HG03575 (cell line): ENCODE measurements around the gene PAWR.

ENCODE experiments used
- ATAC-seq: cut with Tn5 transposase; IDR thresholded peaks from one replicate; pipeline ENCODE4 v1.9.1; 2021; ENCODE audit not compliant: unreplicated experiment, insufficient number of reproducible peaks, low FRiP score; ENCODE audit errors: extremely low read depth

Gene PAWR

DNA sequence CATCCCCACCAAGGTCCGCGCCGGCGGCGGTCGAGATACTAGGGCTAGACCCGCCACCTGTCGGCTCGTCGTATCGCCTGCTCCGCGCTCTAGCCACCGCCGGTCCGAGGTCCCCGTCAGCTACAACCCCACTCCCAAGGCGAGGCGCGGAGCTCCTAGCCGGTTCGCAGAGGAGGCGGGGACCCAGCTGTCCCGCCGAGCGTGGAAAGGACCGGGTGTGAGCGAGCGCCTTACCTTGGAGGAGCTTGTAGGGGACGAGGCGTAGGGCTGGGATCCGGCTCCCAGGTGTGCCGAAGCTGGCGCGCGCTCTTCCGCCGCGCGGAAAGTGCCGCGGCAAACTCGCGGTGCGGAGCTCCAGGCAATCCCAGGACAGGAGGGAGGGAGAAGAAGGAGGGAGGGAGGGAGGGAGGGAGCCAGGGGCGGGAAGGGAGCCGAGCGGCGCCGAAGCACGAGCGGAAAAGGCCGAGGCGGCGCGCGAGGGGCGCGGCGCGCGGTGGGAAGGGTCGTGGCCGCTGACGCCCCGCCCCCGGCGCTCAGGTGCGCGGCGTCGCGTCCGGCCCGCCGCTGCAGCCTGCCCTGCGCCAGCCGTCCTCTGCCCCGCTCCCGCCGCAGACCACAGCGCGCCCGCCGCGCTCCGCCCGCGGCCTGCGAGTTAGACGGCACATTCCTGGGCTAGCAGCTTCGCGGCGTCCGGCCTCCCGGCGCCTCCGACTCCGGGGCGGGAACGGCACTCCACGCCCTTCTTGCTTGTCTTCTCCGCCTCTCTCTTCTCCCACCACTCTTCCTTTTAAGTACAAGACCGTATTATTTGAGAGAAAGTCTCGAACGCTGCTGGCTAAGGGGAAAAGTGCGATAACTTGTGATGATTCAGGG lies at the start of gene PAWR:
Gene PAWR, minus strand, starts transcription at position 327 of the 873 bp plus-strand sequence. CDS start 720 bp downstream, outside the sequence.
- ATAC-seq = no peak

GRCh38 chr12:79737875-79738718 lies 47.3 kb upstream of the PAWR start:
- ATAC-seq = peak; percentile 75

GRCh38 chr12:79732638-79733037 lies 41.9 kb upstream of the PAWR start:
- no peak for ATAC-seq

- ATAC-seq = no peak
These were observed 35.2 kb upstream of the PAWR start for GRCh38 chr12:79725987-79726386.

GRCh38 chr12:79717006-79717405 lies 26.2 kb upstream of the PAWR start:
- no peak for ATAC-seq

DNA sequence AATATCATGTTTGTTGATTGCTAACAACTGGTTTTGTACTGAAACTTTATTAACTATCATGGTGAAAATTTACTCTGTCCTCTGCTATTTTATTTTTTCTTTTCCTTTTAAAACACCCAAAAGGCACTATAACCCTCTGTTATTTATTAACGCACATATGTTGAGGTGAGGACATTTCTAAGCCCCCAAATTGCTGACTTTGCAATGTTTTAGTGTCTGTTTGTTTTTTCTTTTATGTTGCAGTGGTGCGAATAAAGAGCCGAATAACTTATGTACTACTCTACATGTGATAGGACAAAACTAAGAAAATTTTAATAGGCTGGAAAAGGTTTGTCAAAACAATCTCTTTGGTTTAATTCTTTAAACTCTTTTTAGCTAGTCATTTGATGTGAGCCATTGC lies 24.5 kb upstream of the PAWR start:
- ATAC-seq = no peak

GRCh38 chr12:79710707-79711483 lies 20.1 kb upstream of the PAWR start:
- no peak for ATAC-seq

GRCh38 chr12:79707830-79708229 lies 17.1 kb upstream of the PAWR start:
- ATAC-seq = no peak

GRCh38 chr12:79706676-79707075 lies 15.9 kb upstream of the PAWR start:
- ATAC-seq = no peak

DNA sequence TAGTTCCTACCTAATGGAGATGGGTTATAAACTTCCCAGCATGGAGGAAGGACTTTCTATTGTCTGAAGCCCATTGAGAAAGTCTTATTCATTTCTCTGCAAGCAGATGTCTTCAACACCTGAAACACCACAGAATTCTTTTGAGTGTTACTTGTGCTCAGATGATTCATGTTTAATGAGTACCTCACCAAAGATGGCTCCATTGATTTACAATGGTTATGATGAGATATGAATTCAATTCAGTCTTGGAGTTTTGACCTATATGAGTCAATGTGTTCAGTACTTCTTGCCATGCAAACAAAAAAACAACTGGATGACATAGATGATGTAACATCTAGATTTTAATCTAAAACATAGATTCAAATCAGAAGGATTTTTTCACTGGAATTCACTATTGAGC lies 15.4 kb upstream of the PAWR start:
- ATAC-seq = no peak

DNA sequence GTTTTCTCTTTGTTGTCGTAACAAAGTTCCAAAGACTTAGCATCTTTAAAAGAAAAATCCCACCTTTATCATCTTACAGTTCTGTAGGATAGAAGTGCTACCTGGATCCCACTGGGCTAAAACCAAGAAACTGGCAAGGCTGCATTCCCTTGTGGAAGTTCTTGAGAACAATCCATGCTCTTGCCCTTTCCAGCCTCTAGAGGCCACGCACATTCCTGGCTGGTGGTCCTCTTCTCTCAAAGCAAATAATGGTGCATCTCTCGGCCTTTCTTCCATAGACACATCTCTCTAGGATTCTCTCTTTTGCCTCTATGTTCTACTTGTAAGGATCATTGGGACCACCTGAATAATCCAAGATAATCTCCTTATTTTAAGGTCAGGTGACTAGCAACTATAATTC lies 8.2 kb upstream of the PAWR start:
- ATAC-seq = no peak

DNA sequence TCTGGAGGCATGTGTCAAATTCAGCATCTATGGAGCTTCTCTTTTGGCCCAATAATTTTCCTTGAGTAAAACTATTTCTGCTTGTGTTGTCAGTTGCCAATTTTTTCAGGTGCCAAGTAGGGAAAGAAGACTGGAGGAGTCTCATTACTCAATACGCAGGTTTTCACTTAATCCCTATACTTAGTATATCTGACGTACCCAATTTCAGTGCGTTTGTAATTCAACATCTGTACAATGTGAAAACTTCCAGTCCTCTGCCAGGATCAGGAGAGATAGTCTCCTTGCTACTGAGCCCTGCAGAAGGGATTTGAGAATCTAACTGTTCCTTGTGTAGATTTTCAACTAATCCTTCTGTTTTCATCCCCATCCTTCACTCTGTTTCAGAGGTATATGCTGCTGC lies 5.7 kb upstream of the PAWR start:
- no peak for ATAC-seq

- ATAC-seq = no peak
These were observed 2.3 kb upstream of the PAWR start for GRCh38 chr12:79692860-79693577.

- no peak for ATAC-seq
These were observed 916 bp upstream of the PAWR start for GRCh38 chr12:79691511-79692248.

GRCh38 chr12:79690142-79690637 lies 574 bp downstream of the PAWR start:
- no peak for ATAC-seq

DNA sequence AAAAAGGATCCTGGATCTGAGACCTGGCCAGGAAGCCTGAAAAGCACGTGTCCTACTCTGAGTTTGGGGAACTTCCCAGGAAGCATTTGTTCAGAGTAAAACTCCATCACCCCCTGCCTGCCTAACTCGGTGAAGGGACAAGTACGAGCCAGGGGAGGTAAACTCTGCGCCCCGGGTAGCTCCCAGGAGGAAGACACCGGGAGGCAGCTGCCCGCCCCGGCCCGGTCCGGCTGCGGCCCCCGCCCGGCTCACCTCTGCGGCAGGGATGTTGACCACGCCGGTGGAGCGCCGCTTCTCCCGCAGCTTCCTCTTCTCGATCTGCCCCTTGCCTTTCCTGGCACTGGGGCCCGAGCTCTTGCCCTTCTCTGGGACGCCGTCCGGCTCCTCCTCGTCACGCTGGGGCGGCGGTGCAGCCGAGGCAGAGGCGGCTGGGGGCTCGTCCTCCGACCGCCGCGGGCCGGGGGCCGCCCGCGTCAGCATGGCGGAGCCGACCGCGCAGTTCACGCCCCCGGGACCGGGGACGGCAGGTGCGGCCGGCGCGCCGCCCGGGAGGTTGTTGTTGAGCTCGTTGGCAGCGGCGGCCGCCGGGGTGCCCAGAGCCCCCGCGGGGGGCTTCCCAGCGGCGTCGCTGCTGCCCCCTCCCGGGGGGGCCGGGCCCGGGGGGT lies 1.2 kb downstream of the PAWR start:
- no peak for ATAC-seq

- no peak for ATAC-seq
These were observed 1.7 kb downstream of the PAWR start for GRCh38 chr12:79689061-79689476.
